GM13976 (cell line): Measurements from ENCODE around the gene FBXO41.

Experiments used
- DNase-seq: peaks from one replicate; pipeline ENCODE4 v3.0.0; 2012; ENCODE audit warnings: low spot score
- in situ Hi-C: fragments of 300-500 bp; cut with MboI; formaldehyde crosslinking; loops from one replicate; pipeline ENCODE4 v1.12.0; 2022; ENCODE audit warnings: low sequenced_read_pairs, mixed read lengths, inconsistent platforms; ENCODE audit not compliant: unreplicated experiment
- TF ChIP-seq, protein P1 (sequence below): IDR thresholded peaks from 2 replicates; pipeline ENCODE4 v1.5.1; 2012; ENCODE audit warnings: borderline replicate concordance, mild to moderate bottlenecking; ENCODE audit not compliant: insufficient read depth; ENCODE audit errors: extremely low read depth, missing control alignments, control extremely low read depth

FBXO41 gene

DNA sequence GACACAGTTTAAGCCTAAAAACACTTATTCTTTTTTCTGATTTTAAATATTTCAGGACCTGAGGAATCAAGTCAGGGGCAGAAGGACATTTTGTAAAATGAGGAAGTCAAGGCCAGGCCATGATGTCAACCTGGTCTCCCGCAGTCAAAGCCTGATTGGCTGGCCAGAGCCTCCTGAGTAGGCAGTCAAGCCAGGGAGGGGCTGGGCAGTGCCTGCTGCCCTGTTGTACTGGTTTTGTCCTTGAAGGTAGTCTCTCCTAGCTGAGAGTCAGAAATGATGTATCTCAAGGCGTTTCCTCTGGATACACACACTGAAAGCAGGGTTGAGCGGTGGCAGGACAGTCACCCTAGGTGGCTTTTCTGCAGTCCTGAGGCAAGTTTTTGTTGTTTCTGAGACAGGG lies 30.4 kb downstream of the FBXO41 start:
- TF ChIP-seq, protein P1, sequence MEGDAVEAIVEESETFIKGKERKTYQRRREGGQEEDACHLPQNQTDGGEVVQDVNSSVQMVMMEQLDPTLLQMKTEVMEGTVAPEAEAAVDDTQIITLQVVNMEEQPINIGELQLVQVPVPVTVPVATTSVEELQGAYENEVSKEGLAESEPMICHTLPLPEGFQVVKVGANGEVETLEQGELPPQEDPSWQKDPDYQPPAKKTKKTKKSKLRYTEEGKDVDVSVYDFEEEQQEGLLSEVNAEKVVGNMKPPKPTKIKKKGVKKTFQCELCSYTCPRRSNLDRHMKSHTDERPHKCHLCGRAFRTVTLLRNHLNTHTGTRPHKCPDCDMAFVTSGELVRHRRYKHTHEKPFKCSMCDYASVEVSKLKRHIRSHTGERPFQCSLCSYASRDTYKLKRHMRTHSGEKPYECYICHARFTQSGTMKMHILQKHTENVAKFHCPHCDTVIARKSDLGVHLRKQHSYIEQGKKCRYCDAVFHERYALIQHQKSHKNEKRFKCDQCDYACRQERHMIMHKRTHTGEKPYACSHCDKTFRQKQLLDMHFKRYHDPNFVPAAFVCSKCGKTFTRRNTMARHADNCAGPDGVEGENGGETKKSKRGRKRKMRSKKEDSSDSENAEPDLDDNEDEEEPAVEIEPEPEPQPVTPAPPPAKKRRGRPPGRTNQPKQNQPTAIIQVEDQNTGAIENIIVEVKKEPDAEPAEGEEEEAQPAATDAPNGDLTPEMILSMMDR: no peak
- DNase-seq: peak; percentile 41
- in situ Hi-C loops: no loop called here

DNA sequence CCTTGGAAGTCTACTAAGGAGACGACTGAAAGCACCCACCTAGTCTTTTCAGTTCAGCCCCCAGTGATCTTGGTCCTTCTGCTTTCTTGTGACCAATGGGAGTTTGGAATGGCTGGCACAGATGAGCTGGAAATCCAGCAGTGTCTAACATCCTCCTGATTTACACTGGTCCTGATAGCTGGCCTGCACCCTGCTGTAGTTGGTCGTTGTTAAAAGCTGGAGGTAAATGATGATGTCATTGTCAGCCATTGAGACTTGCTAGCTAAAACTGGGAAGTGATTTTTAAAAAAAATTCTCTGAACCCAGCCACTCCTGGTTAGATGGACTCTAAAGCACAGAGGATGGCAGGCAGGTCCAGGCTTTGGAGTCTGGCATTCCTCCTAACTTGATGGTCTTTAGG lies 30.9 kb downstream of the FBXO41 start:
- TF ChIP-seq, protein P1: no peak
- in situ Hi-C loops: no loop called here
- DNase-seq: no peak

DNA sequence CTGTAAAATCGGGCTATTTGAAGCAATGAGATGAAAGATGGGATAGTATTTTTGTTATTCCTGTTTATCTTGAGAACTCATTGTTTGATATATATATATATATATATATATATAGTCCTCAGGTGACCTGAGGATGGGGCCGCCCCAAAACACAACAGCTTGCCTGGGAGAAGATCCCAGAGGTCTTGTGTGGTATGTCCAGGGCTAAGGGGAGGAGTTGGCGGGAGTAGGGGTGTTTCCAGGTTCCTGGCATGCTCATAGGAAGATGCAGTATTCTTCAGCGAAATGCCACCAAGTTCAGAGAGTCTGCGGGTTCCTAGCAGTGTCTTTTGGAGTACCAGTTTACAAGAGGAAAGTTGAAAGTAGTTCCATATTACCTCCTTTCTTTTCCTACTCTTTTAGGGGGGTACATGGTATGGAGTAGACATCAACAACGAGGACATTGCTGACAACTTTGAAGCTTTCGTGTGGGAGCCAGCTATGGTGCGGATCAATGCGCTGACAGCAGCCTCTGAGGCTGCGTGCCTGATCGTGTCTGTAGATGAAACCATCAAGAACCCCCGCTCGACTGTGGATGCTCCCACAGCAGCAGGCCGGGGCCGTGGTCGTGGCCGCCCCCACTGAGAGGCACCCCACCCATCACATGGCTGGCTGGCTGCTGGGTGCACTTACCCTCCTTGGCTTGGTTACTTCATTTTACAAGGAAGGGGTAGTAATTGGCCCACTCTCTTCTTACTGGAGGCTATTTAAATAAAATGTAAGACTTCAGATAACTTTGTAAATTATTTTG lies 31.8 kb downstream of the FBXO41 start:
- in situ Hi-C loops: no loop called here
- no peak for DNase-seq
- TF ChIP-seq, protein P1: no peak

DNA sequence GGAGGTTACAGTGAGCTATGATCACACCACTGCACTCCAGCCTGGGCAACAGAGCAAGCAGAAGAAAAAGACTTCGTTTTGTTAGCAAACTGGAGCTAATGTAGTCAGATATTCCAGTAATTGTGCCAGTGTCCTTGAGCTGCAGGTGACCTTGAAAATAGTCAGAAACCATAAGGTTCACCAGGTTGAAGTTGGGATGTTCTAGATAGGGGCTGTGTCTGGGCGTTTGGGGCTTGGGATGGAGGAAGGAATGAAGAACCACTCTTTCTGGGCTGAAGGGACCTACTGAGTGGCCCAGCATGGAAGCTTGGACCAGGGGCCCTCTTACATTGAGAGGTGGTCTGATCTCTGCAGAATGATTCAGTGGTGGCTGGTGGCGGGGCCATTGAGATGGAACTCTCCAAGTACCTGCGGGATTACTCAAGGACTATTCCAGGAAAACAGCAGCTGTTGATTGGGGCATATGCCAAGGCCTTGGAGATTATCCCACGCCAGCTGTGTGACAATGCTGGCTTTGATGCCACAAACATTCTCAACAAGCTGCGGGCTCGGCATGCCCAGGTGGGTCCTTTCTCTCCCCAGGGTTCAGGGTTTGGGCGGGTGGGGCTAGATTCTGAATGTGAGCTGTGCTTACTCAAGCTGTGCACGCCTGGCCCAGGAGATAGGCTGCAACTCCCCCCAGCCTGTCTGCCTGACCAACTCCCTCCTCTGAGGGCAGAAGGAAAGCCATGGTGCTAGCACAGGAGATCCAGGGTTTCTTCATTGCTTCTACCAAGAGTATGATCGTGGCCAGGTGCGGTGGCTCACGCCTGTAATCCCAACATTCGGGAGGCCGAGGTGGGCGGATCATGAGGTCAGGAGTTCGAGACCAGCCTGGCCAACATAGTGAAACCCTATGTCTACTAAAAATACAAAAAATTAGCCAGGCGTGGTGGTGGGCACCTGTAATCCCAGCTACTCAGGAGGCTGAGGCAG lies 33.1 kb downstream of the FBXO41 start:
- DNase-seq: no peak
- in situ Hi-C loops: no loop called here
- TF ChIP-seq, protein P1: no peak

DNA sequence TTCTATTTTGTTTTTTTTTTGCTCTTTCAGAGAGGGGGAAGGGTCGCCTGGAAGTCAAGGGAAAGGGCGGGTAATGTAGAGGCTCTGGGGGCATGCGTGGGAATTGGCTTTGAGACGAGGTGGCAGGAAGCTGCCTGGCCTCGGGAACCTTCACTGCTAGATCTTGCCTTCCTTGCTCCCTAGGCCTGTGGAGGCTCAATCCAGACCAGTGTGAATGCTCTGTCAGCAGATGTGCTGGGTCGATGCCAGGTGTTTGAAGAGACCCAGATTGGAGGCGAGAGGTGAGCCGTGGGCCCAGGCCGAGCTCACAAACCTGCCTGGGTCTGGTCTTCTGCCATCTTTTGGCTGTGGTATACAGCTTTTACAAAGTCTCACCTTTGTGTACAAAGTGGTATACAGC lies 34.6 kb downstream of the FBXO41 start:
- no peak for DNase-seq
- in situ Hi-C loops: no loop called here
- TF ChIP-seq, protein P1: no peak

DNA sequence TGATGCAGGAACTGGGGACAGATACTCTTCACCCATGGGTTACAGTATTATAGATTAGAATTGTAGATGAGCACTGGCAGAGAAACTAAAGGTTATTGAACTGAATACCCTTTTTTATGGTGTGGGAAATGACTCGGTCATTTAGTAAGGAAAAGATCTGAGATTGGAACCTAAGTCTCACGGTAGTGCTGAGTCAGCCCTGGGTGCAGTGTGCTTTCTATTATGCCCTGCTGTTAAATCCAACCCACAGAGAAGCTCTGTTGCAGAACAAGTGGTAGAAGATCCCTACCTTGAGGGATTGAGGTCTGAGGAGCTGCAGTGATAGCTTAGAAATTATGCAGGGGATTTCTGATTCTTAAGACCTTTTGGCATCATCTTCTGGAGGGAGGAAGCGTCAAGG lies 37.4 kb downstream of the FBXO41 start:
- in situ Hi-C loops: no loop called here
- TF ChIP-seq, protein P1: no peak
- DNase-seq: no peak
